ENCODE data around the gene NRN1.
"Not testable (repeated sequence)": the region's sequence is repeated elsewhere in the genome, so short reads cannot be mapped to it uniquely, and the experiment has no call there.

The NRN1 gene

GRCh38 chr6:6006428-6007365, at the start of gene NRN1:
NRN1 (minus strand) TSS chr6:6006925; CDS start chr6:6006749, 176 bp downstream.
- peak; percentile 81 for DNase-seq (ENCODE audit: low spot score)

- no peak for DNase-seq (ENCODE audit: low spot score)
Observed at GRCh38 chr6:6052216-6052615, 45.5 kb upstream of the NRN1 start.

- DNase-seq (ENCODE audit: low spot score), result no peak
Observed at GRCh38 chr6:6046716-6047115, 40.0 kb upstream of the NRN1 start.

GRCh38 chr6:6039946-6040509, 33.3 kb upstream of the NRN1 start:
- no peak for DNase-seq (ENCODE audit: low spot score)

GRCh38 chr6:6037179-6037578, 30.5 kb upstream of the NRN1 start:
- DNase-seq (ENCODE audit: low spot score), result no peak

- DNase-seq (ENCODE audit: low spot score), result no peak
Observed at GRCh38 chr6:6033858-6034257, 27.1 kb upstream of the NRN1 start.

GRCh38 chr6:6026513-6027205, 19.9 kb upstream of the NRN1 start:
- DNase-seq (ENCODE audit: low spot score), result no peak

GRCh38 chr6:6025736-6026135, 19.0 kb upstream of the NRN1 start:
- no peak for DNase-seq (ENCODE audit: low spot score)

GRCh38 chr6:6024220-6024619, 17.5 kb upstream of the NRN1 start:
- DNase-seq (ENCODE audit: low spot score), result no peak

GRCh38 chr6:6022841-6023240, 16.1 kb upstream of the NRN1 start:
- not testable (repeated sequence) for DNase-seq (ENCODE audit: low spot score)

GRCh38 chr6:6008648-6009421, 2.1 kb upstream of the NRN1 start:
- DNase-seq (ENCODE audit: low spot score), result peak; percentile 98

- DNase-seq (ENCODE audit: low spot score), result no peak
Observed at GRCh38 chr6:6008089-6008647, 1.4 kb upstream of the NRN1 start.

GRCh38 chr6:6007366-6008088, 802 bp upstream of the NRN1 start:
- DNase-seq (ENCODE audit: low spot score), result peak; percentile 65

GRCh38 chr6:6006006-6006427, 708 bp downstream of the NRN1 start:
- no peak for DNase-seq (ENCODE audit: low spot score)

GRCh38 chr6:6005051-6006005, 1.4 kb downstream of the NRN1 start:
- DNase-seq (ENCODE audit: low spot score), result no peak

- DNase-seq (ENCODE audit: low spot score), result peak; percentile 17
Observed at GRCh38 chr6:6004390-6004995, 2.2 kb downstream of the NRN1 start.

- DNase-seq (ENCODE audit: low spot score), result peak; percentile 26
Observed at GRCh38 chr6:6003621-6004366, 2.9 kb downstream of the NRN1 start.

- DNase-seq (ENCODE audit: low spot score), result peak; percentile 29
Observed at GRCh38 chr6:6002848-6003620, 3.7 kb downstream of the NRN1 start.

Measured in AG20443 (cell line).